8988T (cell line): Measurements from ENCODE around the gene MPIG6B.
A peak's percentile ranks its signal among the peaks of the same experiment; 100 is the strongest.

ENCODE experiments used
- DNase-seq: peaks from one replicate; pipeline ENCODE4 v3.0.0; 2011

The MPIG6B gene

GRCh38 chr6:31723980-31724691 lies 963 bp downstream of the MPIG6B start:
- no peak for DNase-seq

DNA sequence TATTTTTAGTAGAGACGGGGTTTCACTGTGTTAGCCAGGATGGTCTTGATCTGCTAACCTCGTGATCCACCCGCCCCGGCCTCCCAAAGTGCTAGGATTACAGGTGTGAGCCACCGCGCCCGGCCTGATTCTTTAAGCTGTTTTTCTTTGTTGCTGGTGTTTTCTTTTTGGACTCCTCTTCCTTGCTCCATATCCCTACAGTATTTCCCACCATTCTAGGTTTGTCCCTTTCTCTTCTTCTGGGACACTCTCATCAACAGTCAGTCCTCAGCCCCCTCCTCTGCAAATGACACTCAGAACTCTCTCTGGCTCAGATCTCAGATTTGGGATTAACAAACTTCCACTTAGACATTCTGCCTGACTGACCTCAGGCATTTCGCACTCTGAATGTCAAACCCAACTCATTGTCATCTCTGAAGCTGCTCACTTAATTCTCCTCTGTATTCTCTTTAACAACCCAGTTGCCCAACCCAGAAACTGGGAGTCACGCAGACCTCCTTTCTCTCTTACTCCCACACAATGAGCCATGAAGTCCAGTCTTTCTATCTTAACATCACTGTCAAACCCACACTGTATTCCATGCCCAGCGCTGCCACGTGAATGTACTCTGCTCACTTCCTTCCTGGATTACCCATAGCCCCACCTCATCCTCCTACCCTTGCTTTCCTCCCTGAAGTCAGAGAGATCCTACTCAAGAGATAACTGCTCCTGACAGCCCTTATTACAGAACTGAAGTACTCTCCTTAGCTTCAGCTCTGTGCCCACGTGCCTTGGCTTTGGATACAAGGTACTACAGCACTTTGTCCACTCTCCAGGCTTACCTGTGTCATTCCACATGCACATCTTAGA lies 2.6 kb downstream of the MPIG6B start:
- no peak for DNase-seq

DNA sequence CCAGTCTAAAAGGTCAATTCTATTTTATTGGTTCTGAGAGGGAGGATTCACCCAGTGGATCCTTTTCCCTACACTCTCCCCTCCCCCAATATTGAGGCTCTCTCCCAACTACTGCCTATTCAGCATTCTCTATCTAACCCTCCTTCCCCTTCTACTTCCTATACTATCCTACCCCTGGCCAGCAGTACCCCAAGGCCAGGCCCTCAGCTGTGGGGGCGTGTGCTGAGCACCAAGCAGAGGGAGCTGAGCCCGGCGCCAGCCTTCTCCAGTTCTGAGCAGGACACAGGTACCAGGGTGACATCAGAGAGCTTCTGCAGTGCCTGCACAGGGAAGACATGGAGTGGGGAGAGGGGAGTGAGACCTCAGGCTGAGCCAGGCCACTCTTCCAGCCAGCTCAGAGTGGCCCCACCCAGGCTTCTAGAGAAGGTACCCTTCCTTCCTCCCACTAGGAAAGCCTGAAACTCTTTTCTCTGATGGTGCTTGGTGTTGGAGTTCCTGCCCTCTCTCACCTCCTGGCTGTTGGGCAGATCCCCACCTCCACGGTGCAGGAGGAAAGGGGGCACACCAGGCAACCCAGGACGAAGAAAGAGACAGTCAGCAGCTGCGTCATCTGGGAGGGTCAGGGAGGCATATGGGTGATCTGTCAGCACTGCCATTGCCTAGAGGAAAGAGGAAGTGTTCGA lies 4.0 kb downstream of the MPIG6B start:
- no peak for DNase-seq

- no peak for DNase-seq
Observed at GRCh38 chr6:31727717-31728671, 4.8 kb downstream of the MPIG6B start.

- DNase-seq, result no peak
Observed at GRCh38 chr6:31728767-31729514, 5.8 kb downstream of the MPIG6B start, which contains the start of gene DDAH2. TSS of gene DDAH2 (minus strand) at chr6:31729299. CDS start at chr6:31729161, 138 bp downstream.

GRCh38 chr6:31729515-31729978 lies 6.4 kb downstream of the MPIG6B start:
- DNase-seq, result peak; percentile 89

GRCh38 chr6:31729979-31730630 lies 6.9 kb downstream of the MPIG6B start:
- peak; percentile 84 for DNase-seq

GRCh38 chr6:31730631-31731086 lies 7.5 kb downstream of the MPIG6B start:
- no peak for DNase-seq

GRCh38 chr6:31732029-31732428 lies 8.9 kb downstream of the MPIG6B start:
- no peak for DNase-seq

GRCh38 chr6:31733734-31734133 lies 10.6 kb downstream of the MPIG6B start:
- DNase-seq, result no peak

DNA sequence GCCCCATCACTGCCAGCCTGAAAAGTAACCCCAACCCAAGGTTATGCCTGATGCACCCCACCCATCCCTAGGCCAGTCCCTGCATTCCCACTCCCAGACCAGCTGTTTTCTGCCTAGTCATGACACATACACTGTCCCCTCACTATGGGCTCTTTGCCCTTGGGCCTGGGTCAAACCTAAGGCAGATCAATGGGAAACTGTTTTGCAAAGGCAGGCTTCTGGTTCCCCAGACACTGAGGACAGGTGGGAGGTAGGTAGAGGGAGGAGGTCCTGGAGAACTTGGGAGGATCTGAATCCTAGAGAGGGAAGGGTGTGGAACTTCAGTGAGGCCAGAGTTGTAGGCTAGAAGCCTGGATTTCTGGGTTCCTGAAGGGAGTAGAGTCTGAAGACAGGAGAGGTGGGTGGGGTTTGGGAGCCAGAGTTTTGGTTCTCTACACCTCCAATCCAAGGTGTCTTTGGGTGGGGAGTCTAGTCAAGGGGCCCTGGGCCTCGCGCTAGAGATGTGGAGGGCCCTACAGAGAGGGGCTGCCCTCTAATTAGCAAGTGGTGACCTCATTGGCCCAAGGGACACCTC lies 11.2 kb downstream of the MPIG6B start:
- DNase-seq, result no peak

GRCh38 chr6:31734821-31735406 lies 11.7 kb downstream of the MPIG6B start:
- peak; percentile 82 for DNase-seq

GRCh38 chr6:31736021-31736767 lies 13.0 kb downstream of the MPIG6B start, which contains the start of gene CLIC1:
TSS of gene CLIC1 (minus strand) at chr6:31736530. CDS start at chr6:31736300, 230 bp downstream.
- peak; percentile 88 for DNase-seq

DNA sequence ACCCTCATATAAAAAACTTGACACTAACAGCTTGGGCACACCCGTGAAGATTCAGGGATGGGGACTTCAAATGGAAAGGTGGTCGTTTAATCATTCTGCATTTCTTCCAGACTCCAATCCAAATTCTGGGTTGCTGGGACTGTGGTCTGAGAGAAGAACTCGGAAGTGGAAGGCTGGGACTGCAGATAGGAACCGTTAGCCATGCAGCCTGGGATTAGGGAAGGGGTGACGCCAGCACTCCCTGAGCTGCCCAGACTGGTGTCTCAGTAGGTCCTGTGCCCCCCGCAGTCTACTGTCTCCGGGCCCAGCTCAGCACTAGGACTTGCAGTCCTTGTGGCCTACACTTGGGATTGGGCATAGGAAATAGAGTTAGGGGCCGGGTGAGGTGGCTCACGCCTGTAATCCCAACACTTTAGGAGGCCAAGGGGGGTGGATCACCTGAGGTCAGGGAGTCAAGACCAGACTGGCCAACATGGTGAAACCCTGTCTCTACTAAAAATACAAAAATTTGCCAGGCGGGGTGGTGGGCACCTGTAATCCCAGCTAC lies 13.7 kb downstream of the MPIG6B start:
- no peak for DNase-seq

DNA sequence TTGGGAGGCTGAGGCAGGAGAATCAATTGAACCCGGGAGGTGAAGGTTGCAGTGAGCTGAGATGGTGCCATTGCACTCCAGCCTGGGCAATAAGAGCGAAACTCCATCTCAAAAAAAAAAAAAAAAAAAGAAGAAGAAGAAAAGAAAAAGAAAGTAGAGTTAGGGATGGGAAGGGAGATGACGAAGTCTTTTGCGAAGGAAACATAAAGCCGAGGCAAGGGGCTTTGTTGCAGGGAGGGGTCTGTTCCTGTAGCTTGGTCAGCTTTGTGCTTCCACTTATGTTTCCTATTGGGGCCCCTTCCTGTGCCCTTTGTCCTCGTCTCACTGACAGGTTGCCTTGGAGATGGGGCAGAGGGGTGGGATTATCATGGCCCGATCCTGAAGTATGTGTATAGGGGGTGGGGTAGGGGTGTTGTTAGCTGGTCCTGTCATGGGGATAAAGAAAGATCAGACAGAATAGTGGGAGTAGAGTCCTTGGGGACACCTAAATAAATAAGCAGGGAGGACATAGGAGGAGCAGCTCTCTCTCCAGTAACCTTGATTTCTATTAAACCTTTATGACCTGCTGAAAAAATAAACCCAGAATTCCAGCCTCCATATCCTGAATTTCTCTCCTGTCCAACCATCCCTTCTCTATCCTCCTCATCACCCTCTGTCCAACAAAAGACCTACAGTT lies 14.3 kb downstream of the MPIG6B start:
- no peak for DNase-seq

GRCh38 chr6:31737991-31738979 lies 15.1 kb downstream of the MPIG6B start:
- no peak for DNase-seq
